Measurements from ENCODE around the gene TTYH2. TPM values are rescaled to one million over a fixed set of nuclear protein-coding genes. Genes with fewer than 3 reads are reported as not detected.

The TTYH2 gene
- total RNA-seq, 1 experiment from 2014 or later = 0.96 TPM

DNA sequence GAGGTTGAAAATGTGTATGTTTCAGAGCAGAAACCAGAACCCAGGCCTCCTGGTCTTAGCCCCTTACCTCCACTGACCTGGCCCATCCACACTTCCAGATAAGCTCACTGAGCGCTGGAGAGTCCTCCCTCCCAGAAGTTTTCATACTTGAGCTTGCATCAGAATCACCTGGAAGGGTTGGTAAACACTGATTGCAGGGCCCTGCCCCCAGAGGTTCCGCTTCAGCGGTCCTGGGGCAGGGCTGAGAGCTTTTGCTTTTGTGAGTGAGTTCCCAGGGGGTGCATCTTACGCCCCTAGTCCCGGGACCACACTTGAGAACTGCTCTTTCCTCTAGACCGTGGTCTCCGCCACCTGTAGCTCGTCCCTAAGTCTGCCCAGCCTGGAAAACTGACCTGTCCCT lies 20.6 kb downstream of the TTYH2 start:
- DNase-seq (ENCODE audit: low read depth) = no peak

DNA sequence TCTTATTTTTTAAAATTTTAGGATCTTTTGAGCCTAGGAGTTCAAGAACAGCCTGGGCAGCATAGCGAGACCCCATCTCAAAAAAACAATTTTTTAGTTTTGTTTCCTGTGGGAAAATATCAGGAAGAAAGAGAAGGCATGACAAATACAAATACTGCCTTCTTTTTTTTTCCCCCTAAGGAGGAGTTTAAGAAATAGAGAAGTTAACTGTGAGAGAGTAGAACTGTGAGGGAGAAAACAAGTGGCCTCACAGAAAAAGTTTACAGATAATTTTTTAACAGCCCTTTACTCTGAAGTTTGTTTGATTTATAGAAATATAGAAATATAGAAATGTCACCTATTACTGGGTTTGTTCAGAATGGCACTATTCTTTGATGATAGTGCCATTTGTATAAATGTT lies 21.1 kb downstream of the TTYH2 start:
- DNase-seq (ENCODE audit: low read depth) = no peak

DNA sequence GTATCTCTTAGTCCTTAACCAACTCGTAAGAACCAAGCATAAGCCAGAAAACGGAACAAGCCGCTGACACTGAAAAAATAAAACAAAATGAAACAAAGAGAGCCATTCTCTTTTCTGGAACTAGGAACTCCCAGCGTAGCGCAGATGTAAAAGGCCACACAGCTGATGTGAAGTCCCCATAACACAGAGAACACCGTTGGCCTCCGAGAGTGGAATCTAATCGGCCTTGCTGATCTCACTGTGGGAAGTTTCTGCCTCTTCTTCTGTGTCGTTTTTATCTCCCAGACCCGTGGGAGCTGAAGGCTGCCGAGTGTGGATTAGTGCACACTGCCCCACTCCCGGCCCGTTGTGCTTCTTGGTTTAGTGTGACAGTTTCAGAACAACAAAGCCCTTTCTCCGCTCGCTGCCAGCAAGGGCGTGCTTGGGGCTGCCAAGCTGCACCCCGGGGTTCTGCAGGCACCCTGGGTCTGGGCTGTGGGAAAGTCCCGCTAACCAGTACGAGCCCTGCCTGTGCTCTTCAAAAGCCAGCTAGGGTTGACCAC lies 21.7 kb downstream of the TTYH2 start:
- no peak for DNase-seq (ENCODE audit: low read depth)

DNA sequence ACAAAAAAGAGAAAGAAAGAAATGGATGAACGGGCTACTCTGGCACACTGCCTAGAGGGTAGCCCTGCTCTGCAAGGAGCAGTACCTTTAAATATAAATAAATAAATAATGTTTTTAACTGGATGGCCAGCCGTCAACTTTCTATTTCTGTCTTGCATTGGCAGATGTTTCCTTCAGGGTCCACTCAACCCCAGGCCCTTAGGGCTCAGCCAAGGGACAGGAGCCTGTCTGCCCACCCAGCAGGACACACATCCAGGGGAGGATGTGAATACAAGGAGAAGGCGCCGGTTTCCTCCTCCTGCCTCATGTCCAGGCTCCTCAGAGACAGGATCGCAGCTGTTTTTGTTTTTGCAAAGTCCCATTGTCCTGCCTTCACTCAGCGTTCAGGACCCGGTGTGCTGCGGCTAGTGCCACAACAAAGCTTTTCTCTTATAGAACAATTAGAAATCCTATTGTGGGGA lies 22.6 kb downstream of the TTYH2 start:
- DNase-seq (ENCODE audit: low read depth) = no peak

DNA sequence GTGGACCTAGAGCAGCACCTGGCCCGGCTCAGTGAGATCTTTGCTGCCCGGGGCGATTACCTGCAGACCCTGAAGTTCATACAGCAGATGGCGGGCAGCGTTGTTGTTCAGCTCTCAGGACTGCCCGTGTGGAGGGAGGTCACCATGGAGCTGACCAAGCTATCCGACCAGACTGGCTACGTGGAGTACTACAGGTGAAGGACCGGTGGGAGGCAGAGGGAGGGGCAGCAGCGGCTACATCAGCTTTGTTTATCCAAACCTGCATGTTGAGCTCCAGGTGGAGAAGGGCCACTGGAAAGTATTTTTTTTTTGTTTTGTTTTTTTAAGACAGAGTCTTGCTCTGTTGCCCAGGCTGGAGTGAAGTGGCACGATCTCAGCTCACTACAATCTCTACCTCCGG lies 23.9 kb downstream of the TTYH2 start:
- DNase-seq (ENCODE audit: low read depth) = no peak

DNA sequence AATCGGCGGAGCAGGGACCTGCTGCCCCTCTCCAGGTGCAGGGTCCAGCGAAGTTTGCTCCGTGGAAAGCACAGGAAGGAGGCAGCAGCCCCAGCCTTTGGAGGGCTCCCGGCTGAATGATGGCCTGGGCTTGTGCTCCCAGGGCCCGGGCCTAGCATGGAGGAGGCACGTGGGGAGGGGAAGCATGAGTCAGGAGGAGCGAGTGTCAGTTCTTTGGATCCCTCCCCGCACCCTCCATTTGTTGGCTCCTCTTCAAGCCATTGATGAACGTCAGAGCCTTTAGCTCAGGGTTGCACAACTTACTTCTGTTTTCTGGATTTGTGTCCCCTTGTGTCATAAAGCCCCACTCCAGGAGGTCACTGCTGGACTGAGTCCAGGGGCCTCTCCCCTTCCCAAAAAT lies 25.8 kb downstream of the TTYH2 start:
- no peak for DNase-seq (ENCODE audit: low read depth)

DNA sequence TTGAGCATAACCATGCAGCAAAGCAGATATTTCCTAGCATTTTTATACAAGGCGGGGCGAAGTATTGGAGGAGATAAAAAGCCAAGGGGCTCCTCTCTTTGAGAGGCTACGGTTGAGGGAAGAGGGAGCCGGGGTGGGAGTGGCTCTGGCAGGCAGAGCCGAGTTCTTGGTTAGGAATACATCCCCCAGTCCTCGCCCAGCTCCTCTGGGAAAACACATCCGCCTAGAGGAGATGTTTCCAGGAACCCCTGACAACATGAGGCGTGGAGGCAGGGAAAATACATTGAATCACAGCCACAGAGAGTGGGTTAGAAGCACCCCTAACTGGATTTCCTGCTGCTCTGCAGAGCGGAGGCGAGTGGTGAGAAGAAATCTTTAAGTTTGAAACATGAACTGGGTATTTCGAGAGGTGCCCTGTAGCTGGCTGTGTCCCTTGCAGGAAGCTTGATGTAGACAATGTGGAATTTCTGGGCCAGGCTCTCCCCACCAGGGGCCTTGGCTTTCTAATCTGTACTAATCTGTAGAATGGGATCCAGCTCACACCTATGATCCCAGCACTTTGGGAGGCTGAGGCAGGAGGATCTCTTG lies 27.3 kb downstream of the TTYH2 start:
- DNase-seq (ENCODE audit: low read depth) = no peak

DNA sequence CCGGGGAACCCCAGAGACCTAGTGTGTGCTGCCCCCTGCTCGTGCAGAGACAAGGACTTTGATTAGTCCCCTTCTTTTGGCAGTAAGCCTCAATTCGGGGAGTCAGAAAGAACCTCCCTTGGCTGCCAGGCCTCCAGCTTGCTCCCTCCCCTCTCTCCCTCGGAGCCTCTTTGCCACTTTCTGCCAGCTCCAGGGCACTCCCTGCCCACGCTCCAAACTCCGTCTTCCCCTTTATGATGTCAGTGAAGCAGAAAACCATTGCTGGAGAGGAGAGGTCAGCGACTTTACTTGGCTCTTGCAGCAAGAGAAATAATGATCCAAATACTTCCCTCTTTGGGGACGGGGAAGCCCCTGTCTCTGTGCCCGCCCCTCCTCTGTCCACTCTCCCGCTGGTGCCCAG lies 28.1 kb downstream of the TTYH2 start:
- no peak for DNase-seq (ENCODE audit: low read depth)

DNA sequence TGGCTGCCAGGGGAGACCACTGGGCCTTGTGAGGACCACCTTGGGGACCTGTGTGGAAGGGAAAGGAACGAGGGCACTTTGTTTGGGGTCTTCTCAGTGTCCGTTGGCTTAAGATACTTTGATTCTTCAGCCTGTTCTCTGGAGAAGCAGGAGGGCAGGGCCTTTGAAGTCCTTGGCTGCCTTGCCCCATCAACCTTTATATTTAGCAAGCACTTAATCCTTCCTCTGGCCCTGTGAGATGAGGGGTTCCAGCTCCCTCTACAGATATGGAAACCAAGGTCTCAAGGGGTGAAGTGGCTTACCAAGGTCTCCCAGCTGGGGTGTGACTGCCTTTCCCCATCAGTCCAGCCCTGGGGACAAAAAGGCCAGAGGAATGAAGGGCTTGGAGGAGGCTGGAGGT lies 28.5 kb downstream of the TTYH2 start:
- DNase-seq (ENCODE audit: low read depth) = no peak

DNA sequence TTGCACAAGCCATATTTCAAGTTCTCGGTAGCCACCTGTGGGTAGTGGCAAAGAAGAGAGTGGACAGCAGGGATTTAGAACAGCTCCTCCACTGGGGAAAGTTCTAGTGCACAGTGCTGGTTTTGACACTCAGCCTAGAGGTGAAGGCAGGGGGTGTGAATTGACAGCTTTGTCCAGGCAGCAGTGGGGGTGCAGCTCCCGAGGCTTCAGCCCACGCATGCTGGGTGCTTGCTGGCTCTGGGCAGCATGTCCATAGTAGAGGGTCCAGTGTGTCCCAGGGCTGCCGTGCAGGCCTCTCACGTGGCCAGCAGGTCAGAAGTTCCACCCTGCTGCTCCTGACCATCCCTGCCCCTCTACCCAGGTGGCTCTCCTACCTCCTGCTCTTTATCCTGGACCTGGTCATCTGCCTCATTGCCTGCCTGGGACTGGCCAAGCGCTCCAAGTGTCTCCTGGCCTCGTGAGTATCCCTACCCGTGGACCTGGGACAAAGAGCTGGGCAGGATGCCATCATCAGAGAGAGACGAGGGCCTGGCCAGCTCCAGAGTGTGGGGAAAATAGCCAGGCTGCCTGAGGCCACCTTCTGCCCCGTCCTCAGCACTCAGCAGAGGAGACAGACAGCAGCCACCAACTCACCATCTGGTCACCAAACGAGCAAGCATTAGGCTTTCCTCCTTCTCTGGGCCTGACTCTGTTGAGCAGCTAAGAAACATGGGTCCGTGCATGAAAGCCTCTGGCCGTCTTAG lies 29.8 kb downstream of the TTYH2 start:
- peak; percentile 3 for DNase-seq (ENCODE audit: low read depth)

DNA sequence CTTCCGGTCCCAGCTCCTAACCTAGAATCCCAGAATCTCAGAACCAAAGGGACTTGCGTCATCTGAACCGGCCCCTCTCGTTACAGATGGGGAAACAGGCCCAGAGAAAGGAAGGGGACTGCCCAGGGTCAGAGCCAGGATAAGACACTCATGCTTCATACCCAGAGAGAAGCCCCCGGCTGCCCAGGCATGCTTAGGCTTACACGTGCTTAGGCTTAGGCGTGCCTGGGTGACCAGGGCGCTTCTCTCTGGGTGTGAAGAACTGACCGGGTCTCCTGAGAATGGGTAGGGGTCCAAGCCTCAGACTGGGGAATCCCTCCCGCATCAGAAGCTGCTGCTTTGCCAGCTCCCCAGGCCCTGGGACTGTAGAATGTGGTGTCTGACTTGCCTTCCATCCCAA lies 30.8 kb downstream of the TTYH2 start:
- DNase-seq (ENCODE audit: low read depth) = no peak

DNA sequence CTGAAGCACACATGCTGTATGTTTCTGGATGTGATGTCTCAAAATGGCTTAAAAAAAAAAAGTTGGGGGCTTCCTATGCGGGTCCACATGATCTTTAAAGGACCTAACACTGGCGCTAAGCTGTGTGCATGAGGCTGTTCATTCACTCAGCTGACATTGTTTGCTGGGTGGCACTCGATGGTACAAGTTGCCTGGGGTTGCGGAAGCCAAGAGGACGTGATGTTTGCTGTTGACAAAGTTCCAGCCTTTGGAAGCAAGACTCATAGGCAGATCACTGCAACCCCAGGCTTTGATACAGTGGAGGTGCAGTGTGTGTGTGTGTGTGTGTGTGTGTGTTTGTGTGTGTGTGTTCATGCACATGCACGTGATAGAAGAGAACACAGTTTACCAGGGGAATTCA lies 31.2 kb downstream of the TTYH2 start:
- no peak for DNase-seq (ENCODE audit: low read depth)

DNA sequence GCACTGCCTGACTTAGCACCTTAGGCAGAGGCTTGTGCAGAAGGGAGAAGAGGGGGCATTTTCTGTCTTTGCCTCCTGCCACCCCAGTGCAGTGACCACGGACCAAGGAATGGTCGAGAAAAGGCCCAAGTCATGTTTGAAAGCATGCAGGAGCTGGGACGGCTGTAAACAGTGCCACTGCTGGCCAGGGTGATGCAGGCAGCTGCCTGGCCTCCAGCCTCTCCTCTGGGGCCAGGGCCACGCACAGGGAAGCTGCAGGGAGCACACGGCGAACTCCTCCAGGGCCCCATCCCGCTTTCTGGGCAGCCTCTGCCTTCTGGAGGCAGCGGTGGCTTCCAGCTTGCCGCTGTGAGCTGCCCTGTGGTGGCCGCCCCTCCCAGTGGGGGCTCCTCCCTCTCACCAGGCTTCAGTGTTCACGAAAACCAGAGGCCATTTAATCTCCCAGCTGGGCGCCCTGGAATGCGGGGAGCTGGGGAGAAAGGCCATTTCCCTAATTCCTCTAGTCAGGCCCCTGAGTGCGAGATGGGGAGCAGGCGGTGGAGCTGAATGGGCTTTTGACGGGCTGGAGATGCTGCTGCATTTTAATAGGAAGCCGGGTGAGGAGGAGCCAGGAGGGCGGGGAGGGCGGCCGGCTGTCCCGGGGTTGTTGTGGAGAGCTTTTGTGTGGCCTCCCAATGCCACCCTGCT lies 31.9 kb downstream of the TTYH2 start:
- DNase-seq (ENCODE audit: low read depth) = no peak

DNA sequence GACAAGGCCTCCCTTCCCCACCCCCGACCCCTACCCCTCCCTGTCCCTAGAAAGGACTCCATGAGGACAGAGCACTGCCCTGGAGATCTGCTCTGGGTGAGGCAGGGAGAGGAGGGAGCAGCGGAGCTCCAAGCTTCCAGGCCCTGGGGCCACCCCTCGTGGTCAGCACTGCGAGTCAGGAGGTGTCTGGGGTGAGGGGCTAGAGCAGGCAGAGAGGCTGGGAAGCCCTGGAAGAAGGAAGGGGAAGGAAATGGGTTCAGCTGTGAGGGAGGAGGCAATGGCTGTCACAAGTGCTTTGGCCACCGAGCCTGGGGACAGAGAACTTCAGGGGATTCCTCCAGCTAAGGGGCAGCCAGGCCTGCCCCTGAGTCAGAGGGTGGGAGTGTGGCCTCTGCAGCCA lies 32.5 kb downstream of the TTYH2 start:
- no peak for DNase-seq (ENCODE audit: low read depth)

DNA sequence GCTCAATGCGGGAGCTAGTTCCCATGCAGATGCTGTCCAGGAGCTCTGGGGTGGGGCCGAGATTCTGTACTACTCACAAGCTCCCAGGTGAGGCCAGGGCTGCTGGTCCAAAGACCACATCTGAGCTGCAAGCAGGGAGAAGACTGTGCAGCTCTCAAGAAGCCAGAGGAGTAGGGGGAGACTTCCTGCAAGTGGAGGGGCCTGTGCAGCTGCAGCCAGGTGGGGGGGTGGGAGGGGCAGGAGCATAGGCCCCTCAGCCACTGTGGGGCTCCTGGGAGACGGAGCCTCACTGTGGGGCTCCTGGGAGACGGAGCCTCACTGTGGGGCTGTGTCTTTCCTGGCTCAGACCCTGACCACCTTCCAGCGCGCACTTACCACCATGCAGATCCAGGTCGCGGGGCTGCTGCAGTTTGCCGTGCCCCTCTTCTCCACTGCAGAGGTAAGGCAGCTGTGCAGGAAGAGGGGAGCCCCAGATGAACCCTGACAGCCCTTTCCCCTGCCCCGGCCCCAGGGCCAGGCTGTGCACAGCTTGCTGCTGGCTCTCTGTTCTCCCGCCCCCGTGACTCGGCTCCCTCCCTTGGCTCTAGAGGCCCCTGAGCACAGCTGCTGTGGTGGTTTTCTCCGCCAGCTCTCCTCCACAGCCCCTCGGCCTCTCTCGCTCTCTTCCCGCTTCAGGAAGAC lies 36.4 kb downstream of the TTYH2 start:
- no peak for DNase-seq (ENCODE audit: low read depth)

DNA sequence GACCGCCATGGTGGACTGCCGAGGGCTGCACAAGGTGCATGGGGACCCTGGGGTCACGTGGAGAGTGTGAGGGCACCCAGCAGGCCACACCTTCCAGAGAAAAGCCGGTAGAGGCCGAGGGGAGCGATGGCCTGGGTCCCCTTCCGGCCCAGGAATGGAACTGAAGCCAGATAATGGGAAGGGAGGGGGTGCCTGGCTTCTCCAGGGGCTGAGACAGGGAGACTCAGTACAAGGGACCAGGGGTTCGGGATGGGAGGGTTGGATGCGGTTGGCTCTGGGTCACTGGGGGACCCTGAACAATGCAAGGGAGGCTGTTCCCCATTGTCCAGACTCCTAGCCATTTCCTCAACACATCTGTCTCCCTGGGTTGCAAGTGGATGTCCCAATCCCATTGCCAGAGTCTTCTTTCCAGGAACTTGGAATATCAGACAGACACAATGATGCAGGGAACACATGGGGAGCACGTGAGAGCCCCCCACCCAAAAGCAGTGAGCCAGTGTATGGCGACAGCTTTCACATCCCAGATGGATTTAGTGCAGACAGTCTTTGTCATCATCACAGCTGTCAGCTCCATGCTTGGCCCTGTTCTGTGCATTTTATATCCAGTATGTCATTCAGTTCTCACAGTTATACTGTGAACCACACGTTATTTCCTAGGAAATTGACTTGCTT lies 37.1 kb downstream of the TTYH2 start:
- no peak for DNase-seq (ENCODE audit: low read depth)

DNA sequence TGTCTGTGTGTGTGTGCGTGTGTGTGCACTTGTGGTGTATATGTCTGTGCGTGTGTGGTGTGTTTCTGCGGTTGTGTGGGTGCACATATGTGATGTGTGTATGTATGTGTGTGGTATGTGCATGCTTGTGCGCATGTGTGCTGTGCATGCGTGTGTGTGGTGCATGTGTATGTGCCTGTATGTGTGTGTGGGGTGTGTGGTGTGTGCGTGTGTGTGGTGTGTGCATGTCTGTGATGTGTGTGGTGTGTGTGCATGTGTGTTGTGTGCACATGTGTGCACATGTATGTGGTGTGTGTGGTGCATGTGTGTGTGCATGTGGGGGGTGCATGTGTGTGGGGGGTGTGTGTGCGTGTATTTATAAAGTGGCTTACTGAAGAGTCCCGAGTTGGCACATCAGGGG lies 37.7 kb downstream of the TTYH2 start:
- no peak for DNase-seq (ENCODE audit: low read depth)

DNA sequence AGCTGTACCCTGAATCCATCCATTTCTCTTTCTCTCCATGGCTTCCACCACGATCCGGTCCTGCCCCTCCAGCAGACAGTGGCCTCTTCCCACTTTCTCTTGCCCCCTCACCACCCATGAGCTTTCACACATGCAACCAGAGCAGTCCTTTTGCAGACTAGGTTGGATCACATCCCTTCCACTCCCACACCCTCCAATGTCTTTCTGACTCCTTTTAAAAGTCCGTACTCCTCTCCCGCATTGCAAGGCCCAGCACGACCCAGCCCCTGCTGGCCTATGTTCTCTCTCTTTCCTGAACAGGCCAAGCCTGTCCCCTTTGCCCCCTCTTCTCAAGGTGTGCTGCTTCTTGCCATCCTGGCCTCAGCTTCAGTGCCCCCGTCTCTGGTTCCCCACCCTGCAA lies 38.2 kb downstream of the TTYH2 start:
- DNase-seq (ENCODE audit: low read depth) = no peak

DNA sequence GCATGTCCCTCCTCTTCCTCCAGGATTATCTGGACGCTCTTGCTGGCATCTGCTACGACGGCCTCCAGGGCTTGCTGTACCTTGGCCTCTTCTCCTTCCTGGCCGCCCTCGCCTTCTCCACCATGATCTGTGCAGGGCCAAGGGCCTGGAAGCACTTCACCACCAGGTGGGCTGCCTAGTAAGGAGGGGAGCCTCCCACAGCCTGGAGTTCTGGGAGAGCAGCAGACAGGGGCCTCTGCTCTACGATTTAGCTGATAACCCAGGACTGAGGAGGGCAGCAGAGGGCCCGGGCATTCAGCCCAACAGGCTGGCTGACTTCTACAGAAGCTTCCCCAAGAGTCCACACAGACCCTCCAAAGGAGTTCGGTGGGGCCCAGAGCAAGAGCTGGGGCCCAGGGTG lies 38.8 kb downstream of the TTYH2 start:
- no peak for DNase-seq (ENCODE audit: low read depth)

DNA sequence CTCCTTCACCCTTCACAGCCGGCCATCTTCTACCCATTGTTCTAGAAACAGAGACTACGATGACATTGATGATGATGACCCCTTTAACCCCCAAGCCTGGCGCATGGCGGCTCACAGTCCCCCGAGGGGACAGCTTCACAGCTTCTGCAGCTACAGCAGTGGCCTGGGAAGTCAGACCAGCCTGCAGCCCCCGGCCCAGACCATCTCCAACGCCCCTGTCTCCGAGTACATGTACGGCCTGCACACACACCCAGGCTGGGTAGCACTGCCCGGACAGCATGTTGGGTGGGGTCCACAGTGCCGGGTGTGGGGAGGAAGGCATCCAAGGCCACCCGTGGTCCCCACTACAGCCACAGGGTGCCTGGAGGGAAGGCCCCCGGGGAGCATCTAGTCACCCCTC lies 39.7 kb downstream of the TTYH2 start:
- no peak for DNase-seq (ENCODE audit: low read depth)

DNA sequence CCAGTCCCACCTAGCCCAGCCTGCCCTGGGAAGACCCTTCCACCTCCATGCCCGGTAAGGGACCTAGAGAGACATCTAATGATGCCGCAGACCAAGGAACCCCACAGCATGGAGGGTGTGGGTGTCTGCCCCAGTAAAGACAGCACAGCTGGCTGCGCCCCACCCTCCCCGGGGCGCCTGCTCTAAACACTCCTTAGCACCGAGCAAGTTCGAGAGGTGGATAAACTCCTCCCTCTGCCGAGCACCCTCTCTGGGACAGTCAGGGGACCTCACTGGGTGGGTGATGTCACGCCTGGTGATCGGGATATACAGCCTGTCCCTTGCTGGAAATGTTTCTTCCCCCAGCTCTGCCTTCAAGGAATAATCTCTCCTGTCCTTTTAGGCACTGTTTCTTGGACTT lies 43.9 kb downstream of the TTYH2 start:
- no peak for DNase-seq (ENCODE audit: low read depth)
